ENCODE data around the gene MLPH. TPM values are rescaled to one million over a fixed set of nuclear protein-coding genes. Genes with fewer than 3 reads are reported as not detected.

MLPH gene
- total and polyA plus RNA-seq, 2 of the 13 experiments (the other 11 are each of a cell fraction or from before 2014, with no cell fraction given), result 0.12 TPM; not detected in 1

GRCh38 chr2:237601453-237602116 lies 114.5 kb downstream of the MLPH start (continued):
- TF ChIP-seq ZNF841 (CRISPR knock-in tag; IDR thresholded peaks at IDR 0.05; ENCODE audit: borderline replicate concordance) (no peak), ZNF558 (CRISPR knock-in tag; IDR thresholded peaks at IDR 0.05; ENCODE audit: borderline replicate concordance) (no peak), FOXO1 (CRISPR knock-in tag; IDR thresholded peaks at IDR 0.05) (peak; percentile 43), ZNF800 (CRISPR knock-in tag; IDR thresholded peaks at IDR 0.05) (0 out of 2 replicates have a peak, but pooled peaks have one; percentile 51), ZNF350 (CRISPR knock-in tag; IDR thresholded peaks at IDR 0.05; ENCODE audit: borderline replicate concordance, low read depth) (no peak; the same call in 1 of the 2 replicates), ZNF343 (CRISPR knock-in tag; IDR thresholded peaks at IDR 0.05) (no peak; the same call in 1 of the 2 replicates), CCDC6 (CRISPR knock-in tag; IDR thresholded peaks at IDR 0.05) (no peak), CEBPB (IDR thresholded peaks at IDR 0.05; ENCODE audit: borderline replicate concordance, low read depth, low read length) (no peak), ZC3H4 (CRISPR knock-in tag; IDR thresholded peaks at IDR 0.05; ENCODE audit: borderline replicate concordance) (peak; percentile 30; the same call in 1 of the 2 replicates), RFXAP (CRISPR knock-in tag; IDR thresholded peaks at IDR 0.05; ENCODE audit: borderline replicate concordance) (0 out of 2 replicates have a peak, but pooled peaks have one; percentile 49), POLR2A (IDR thresholded peaks at IDR 0.05; ENCODE audit: insufficient read depth in 1 of 2, low read depth in 2 of 2, low read length in 2 of 2) (peak; percentile 65 to 67), SATB2 (CRISPR knock-in tag; IDR thresholded peaks at IDR 0.05) (no peak), UBTF (CRISPR knock-in tag; IDR thresholded peaks at IDR 0.05) (peak; percentile 87), FUBP1 (CRISPR knock-in tag; IDR thresholded peaks at IDR 0.05; ENCODE audit: borderline replicate concordance) (no peak; the same call in 1 of the 2 replicates), ZNF225 (CRISPR knock-in tag; IDR thresholded peaks at IDR 0.05) (peak; percentile 67; the same call in 1 of the 2 replicates), ZNF292 (CRISPR knock-in tag; IDR thresholded peaks at IDR 0.05; ENCODE audit: borderline replicate concordance, low read depth) (peak; percentile 59; the same call in 1 of the 2 replicates), ZNF570 (CRISPR knock-in tag; IDR thresholded peaks at IDR 0.05; ENCODE audit: borderline replicate concordance) (no peak)
- TF ChIP-seq, protein P1, sequence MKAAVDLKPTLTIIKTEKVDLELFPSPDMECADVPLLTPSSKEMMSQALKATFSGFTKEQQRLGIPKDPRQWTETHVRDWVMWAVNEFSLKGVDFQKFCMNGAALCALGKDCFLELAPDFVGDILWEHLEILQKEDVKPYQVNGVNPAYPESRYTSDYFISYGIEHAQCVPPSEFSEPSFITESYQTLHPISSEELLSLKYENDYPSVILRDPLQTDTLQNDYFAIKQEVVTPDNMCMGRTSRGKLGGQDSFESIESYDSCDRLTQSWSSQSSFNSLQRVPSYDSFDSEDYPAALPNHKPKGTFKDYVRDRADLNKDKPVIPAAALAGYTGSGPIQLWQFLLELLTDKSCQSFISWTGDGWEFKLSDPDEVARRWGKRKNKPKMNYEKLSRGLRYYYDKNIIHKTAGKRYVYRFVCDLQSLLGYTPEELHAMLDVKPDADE (CRISPR knock-in tag; IDR thresholded peaks at IDR 0.05), result no peak
- TF ChIP-seq, protein P2, sequence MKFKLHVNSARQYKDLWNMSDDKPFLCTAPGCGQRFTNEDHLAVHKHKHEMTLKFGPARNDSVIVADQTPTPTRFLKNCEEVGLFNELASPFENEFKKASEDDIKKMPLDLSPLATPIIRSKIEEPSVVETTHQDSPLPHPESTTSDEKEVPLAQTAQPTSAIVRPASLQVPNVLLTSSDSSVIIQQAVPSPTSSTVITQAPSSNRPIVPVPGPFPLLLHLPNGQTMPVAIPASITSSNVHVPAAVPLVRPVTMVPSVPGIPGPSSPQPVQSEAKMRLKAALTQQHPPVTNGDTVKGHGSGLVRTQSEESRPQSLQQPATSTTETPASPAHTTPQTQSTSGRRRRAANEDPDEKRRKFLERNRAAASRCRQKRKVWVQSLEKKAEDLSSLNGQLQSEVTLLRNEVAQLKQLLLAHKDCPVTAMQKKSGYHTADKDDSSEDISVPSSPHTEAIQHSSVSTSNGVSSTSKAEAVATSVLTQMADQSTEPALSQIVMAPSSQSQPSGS (CRISPR knock-in tag; IDR thresholded peaks at IDR 0.05), result no peak
